H1 (cell line): ENCODE measurements around the gene INPP4B. TPM values are rescaled to one million over a fixed set of nuclear protein-coding genes. Genes with fewer than 3 reads are reported as not detected.

ENCODE experiments used
- CTCF ChIA-PET: fragments of 300-600 bp; sonication (Branson Sonifier 250); formaldehyde crosslinking; loops from one replicate; lab custom pipeline; 2021; ENCODE audit not compliant: partially characterized antibody; lab: Charles Lee
- POLR2A ChIA-PET: fragments of 300-600 bp; sonication (Branson Sonifier 250); formaldehyde crosslinking; loops from one replicate; lab custom pipeline; 2021; ENCODE audit warnings: inconsistent platforms; ENCODE audit not compliant: partially characterized antibody; lab: Charles Lee
- DNase-seq, 2 experiments: peaks; one replicate each; pipeline versions ENCODE4 v3.0.0 to v3.0.0-alpha.2; 2010 to 2022; ENCODE audit warnings: low spot score in 2 of 2, low read depth in 1 of 2, mixed read lengths in 1 of 2
- FAIRE-seq: peaks from 2 replicates; lab custom pipeline; 2011; peaks lifted over from hg19 to GRCh38; lab: Jason Lieb, UNC
- H2AFZ ChIP-seq: 2 replicates; pipeline ENCODE4 v1.8.1; 2012; ENCODE audit warnings: low read length, inconsistent platforms
- H2AK5ac ChIP-seq: 2 replicates; pipeline ENCODE4 v1.6.1; 2013; ENCODE audit warnings: low read depth, low read length
- H2BK120ac ChIP-seq: replicated peaks from 2 replicates; pipeline ENCODE3; 2013; ENCODE audit warnings: low read depth, low read length, inconsistent platforms
- H2BK12ac ChIP-seq: 2 replicates; pipeline ENCODE4 v1.6.1; 2013; ENCODE audit warnings: low read depth, low read length
- H2BK15ac ChIP-seq: 2 replicates; pipeline ENCODE4 v1.6.1; 2013; ENCODE audit warnings: low read length
- H2BK20ac ChIP-seq: 2 replicates; pipeline ENCODE4 v1.6.1; 2013; ENCODE audit warnings: low read length
- H2BK5ac ChIP-seq: 2 replicates; pipeline ENCODE4 v1.6.1; 2013; ENCODE audit warnings: low read depth, low read length
- H3K14ac ChIP-seq: 2 replicates; pipeline ENCODE4 v1.6.1; 2013; ENCODE audit warnings: inconsistent platforms; ENCODE audit not compliant: insufficient read length
- H3K18ac ChIP-seq: 2 replicates; pipeline ENCODE4 v1.6.1; 2013; ENCODE audit warnings: low read length; ENCODE audit errors: extremely low read depth
- H3K23ac ChIP-seq: 2 replicates; pipeline ENCODE4 v1.6.1; 2013; ENCODE audit warnings: inconsistent platforms; ENCODE audit not compliant: insufficient read length
- H3K23me2 ChIP-seq: 2 replicates; pipeline ENCODE4 v1.6.1; 2013; ENCODE audit warnings: low read depth, low read length
- H3K27ac ChIP-seq: 2 replicates; pipeline ENCODE4 v1.6.1; 2011; ENCODE audit warnings: low read depth, low read length, inconsistent platforms
- H3K27me3 ChIP-seq, 4 experiments: replicated peaks in 1 of 4; 1 replicate in 1 of 4; 2 replicates in 3 of 4; pipeline versions ENCODE4 v1.6.1 to v1.8.1; 2011 to 2013; ENCODE audit warnings: low read length in 3 of 4, mild to moderate bottlenecking in 3 of 4, inconsistent platforms in 2 of 4, mixed read lengths in 2 of 4, moderate library complexity in 1 of 4; ENCODE audit not compliant: control insufficient read depth in 3 of 4, insufficient read depth in 3 of 4; ENCODE audit errors: extremely low read depth in 1 of 4
- H3K36me3 ChIP-seq, 4 experiments: 2 replicates each; pipeline versions ENCODE4 v1.6.1 to v1.8.1; 2011 to 2013; ENCODE audit warnings: mild to moderate bottlenecking in 4 of 4, low read length in 3 of 4, moderate library complexity in 2 of 4, control low read depth in 1 of 4, inconsistent platforms in 1 of 4; ENCODE audit not compliant: insufficient read depth in 4 of 4, control insufficient read depth in 2 of 4
- H3K4ac ChIP-seq: replicated peaks from 2 replicates; pipeline ENCODE3; 2013; ENCODE audit warnings: low read length, low read depth, mixed read lengths, inconsistent platforms; ENCODE audit not compliant: insufficient read length
- H3K4me1 ChIP-seq, 4 experiments: replicated peaks in 1 of 4; 1 replicate in 1 of 4; 2 replicates in 3 of 4; pipeline versions ENCODE4 v1.6.1 to v1.8.1; 2011 to 2013; ENCODE audit warnings: low read length in 3 of 4, inconsistent platforms in 2 of 4, mixed read lengths in 1 of 4; ENCODE audit not compliant: insufficient read depth in 4 of 4, control insufficient read depth in 3 of 4
- H3K4me2 ChIP-seq, 2 experiments: 2 replicates each; pipeline versions ENCODE4 v1.6.1 to v1.8.1; 2011 to 2013; ENCODE audit warnings: low read depth in 2 of 2, low read length in 2 of 2, control low read depth in 1 of 2, inconsistent platforms in 1 of 2, mild to moderate bottlenecking in 1 of 2; ENCODE audit not compliant: insufficient read depth in 1 of 2
- H3K4me3 ChIP-seq, 4 experiments: fragments of 200-600, 300-600 bp in 1 of 4; sonication (generic), shearing (Covaris generic), sonication (Bioruptor Twin) in 1 of 4; 2 replicates each; pipeline versions ENCODE4 v1.5.1 to v1.8.1; 2011 to 2016; ENCODE audit warnings: low read length in 4 of 4, low read depth in 3 of 4, control low read depth in 2 of 4, inconsistent platforms in 2 of 4, mild to moderate bottlenecking in 2 of 4, mixed read lengths in 1 of 4, moderate library complexity in 1 of 4; ENCODE audit not compliant: insufficient read depth in 2 of 4; ENCODE audit errors: extremely low read depth in 1 of 4
- H3K56ac ChIP-seq: replicated peaks from 2 replicates; pipeline ENCODE3; 2013; ENCODE audit warnings: low read depth, mild to moderate bottlenecking, mixed read lengths, low read length, inconsistent platforms; ENCODE audit not compliant: insufficient read length
- H3K79me1 ChIP-seq: 2 replicates; pipeline ENCODE4 v1.6.1; 2013; ENCODE audit warnings: low read depth, low read length, control low read depth
- H3K79me2 ChIP-seq, 2 experiments: 2 replicates each; pipeline versions ENCODE4 v1.6.1 to v1.8.1; 2012 to 2013; ENCODE audit warnings: low read length in 2 of 2, mild to moderate bottlenecking in 2 of 2, inconsistent platforms in 1 of 2; ENCODE audit not compliant: insufficient read depth in 2 of 2, control insufficient read depth in 1 of 2
- H3K9ac ChIP-seq, 4 experiments: replicated peaks in 1 of 4; 1 replicate in 1 of 4; 2 replicates in 3 of 4; pipeline versions ENCODE4 v1.6.1 to v1.8.1; 2011 to 2013; ENCODE audit warnings: low read depth in 3 of 4, low read length in 3 of 4, control low read depth in 2 of 4, mild to moderate bottlenecking in 2 of 4, moderate library complexity in 2 of 4, inconsistent platforms in 1 of 4; ENCODE audit errors: extremely low read depth in 1 of 4
- H3K9me3 ChIP-seq, 2 experiments: 2 replicates each; pipeline versions ENCODE4 v1.6.1 to v1.8.1; 2012 to 2013; ENCODE audit warnings: mild to moderate bottlenecking in 2 of 2, moderate library complexity in 2 of 2, control low read depth in 1 of 2, inconsistent platforms in 1 of 2, low read depth in 1 of 2, low read length in 1 of 2, mixed read lengths in 1 of 2; ENCODE audit not compliant: insufficient read depth in 2 of 2
- H4K20me1 ChIP-seq, 2 experiments: replicated peaks in 1 of 2; 2 replicates each; pipeline versions ENCODE3 to v1.8.1; 2011 to 2013; ENCODE audit warnings: inconsistent platforms in 2 of 2, low read length in 2 of 2, mild to moderate bottlenecking in 1 of 2; ENCODE audit not compliant: insufficient read depth in 2 of 2, control insufficient read depth in 1 of 2
- H4K5ac ChIP-seq: 2 replicates; pipeline ENCODE4 v1.6.1; 2013; ENCODE audit warnings: low read length, low read depth, mixed read lengths, inconsistent platforms; ENCODE audit not compliant: insufficient read length
- H4K8ac ChIP-seq: 2 replicates; pipeline ENCODE4 v1.8.0; 2013; ENCODE audit warnings: mild to moderate bottlenecking, moderate library complexity, low read length, inconsistent platforms; ENCODE audit not compliant: insufficient read depth; ENCODE audit errors: extremely low read depth
- H4K91ac ChIP-seq: replicated peaks from 2 replicates; pipeline ENCODE3; 2013; ENCODE audit warnings: low read length, mixed read lengths, inconsistent platforms; ENCODE audit not compliant: insufficient read length
- GTF2F1 ChIP-seq: IDR thresholded peaks from 2 replicates; pipeline ENCODE4 v1.6.1; 2012; ENCODE audit warnings: low read depth, low read length, improper control_type of control experiment, borderline replicate concordance
- HDAC6 ChIP-seq: IDR thresholded peaks from one replicate; pipeline ENCODE4 v1.7.1; 2012; ENCODE audit warnings: low read depth, mild to moderate bottlenecking, inconsistent platforms, low read length, moderate library complexity
- JUND ChIP-seq: IDR thresholded peaks from 2 replicates; pipeline ENCODE4 v1.6.1; 2011; ENCODE audit warnings: mild to moderate bottlenecking, improper control_type of control experiment, low read length
- RAD21 ChIP-seq, 2 experiments: IDR thresholded peaks in 1 of 2; conservative IDR thresholded peaks in 1 of 2; 2 replicates each; pipeline ENCODE4 v1.6.1; 2011; ENCODE audit warnings: low read depth in 2 of 2, low read length in 2 of 2, improper control_type of control experiment in 1 of 2, inconsistent platforms in 1 of 2, mild to moderate bottlenecking in 1 of 2, moderate library complexity in 1 of 2
- RNF2 ChIP-seq: fragments of 200-900, 300-1000 bp; sonication (generic); IDR thresholded peaks from 2 replicates; pipeline ENCODE4 v1.7.1; 2016; ENCODE audit warnings: borderline replicate concordance, low read depth, mild to moderate bottlenecking, antibody characterized with exemption, low read length; ENCODE audit not compliant: poor library complexity, severe bottlenecking; ENCODE audit errors: missing control alignments
- SAP30 ChIP-seq: fragments of 300-600 bp; sonication (generic); IDR thresholded peaks from 2 replicates; pipeline ENCODE4 v1.7.1; 2012; ENCODE audit warnings: low read length, moderate library complexity, mild to moderate bottlenecking, inconsistent platforms; ENCODE audit not compliant: insufficient read depth, insufficient replicate concordance
- SIRT6 ChIP-seq: IDR thresholded peaks from one replicate; pipeline ENCODE4 v1.7.1; 2012; ENCODE audit warnings: low read length, inconsistent platforms
- SIX5 ChIP-seq: IDR thresholded peaks from 2 replicates; pipeline ENCODE4 v1.6.1; 2011; ENCODE audit warnings: mild to moderate bottlenecking, low read depth, low read length
- SP2 ChIP-seq: IDR thresholded peaks from 2 replicates; pipeline ENCODE4 v1.6.1; 2012; ENCODE audit warnings: mild to moderate bottlenecking, low read length, inconsistent platforms
- polyA plus RNA-seq, 7 experiments: library from polyadenylated mRNA; depleted of rRNA in 3 of 7; stranded (reverse) in 5 of 7; unstranded in 2 of 7; fragments of >200 nt in 5 of 7; fragments of 200-250 nt in 2 of 7; gene quantifications; 1 replicate in 5 of 7; 2 replicates in 1 of 7; 4 replicates in 1 of 7; pipeline versions ENCODE4 v1.2.1 to v1.2.3, GENCODE V29; 2011 to 2013; ENCODE audit warnings: missing spikeins in 2 of 7, mixed read lengths in 2 of 7
- total RNA-seq: library from RNA; stranded (reverse); fragmentation: NEBNext Ultra II Directional; extraction: Animal tissue kit (Norgen Biotek cat#: 25700); gene quantifications from 2 replicates; pipeline ENCODE4 v1.2.1, GENCODE V29; 2021

Gene INPP4B
- total and polyA plus RNA-seq, 2 of the 8 experiments (the other 6 are each of a cell fraction or from before 2014, with no cell fraction given): 0.11 to 0.54 TPM

DNA sequence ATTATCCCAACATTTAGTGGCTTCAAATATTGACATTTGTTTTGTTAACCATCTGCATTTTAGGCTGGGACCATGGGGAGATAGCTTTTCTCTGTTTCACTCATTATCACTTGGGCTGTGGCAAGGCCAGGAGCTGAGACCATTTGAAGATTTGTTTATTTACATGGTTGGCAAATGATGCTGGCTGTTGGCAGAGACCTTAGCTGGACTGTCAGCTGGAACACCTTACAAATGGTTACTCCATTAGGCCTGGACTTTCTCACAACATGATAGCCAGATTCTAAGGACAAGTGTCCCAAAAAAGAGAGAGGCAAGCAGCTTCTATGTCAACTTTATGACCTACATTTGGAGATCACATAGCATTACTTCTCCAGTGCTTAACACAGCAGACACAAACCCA lies 130.4 kb downstream of the INPP4B start:
- ChIA-PET CTCF (interaction anchor here (0.9 to 1.8 kb wide), 7 partner anchors 9 to 455 kb away, joined by 3 to 5 read pairs (median 4); no protein-coding TSS in a partner anchor), POLR2A (no interaction called here)
- no peak overlapping the region for H2BK15ac ChIP-seq
- H3K56ac ChIP-seq: no peak overlapping the region
- H3K27ac ChIP-seq: no peak overlapping the region
- H2BK20ac ChIP-seq: no peak overlapping the region
- H4K8ac ChIP-seq: no peak overlapping the region
- H3K23ac ChIP-seq: no peak overlapping the region
- H3K9ac ChIP-seq: no peak overlapping the region
- H4K5ac ChIP-seq: no peak overlapping the region
- H3K14ac ChIP-seq: no peak overlapping the region
- H2BK12ac ChIP-seq: no peak overlapping the region
- H4K91ac ChIP-seq: no peak overlapping the region
- no peaks in the 10 kb centered on the region for H3K23me2 ChIP-seq
- H2BK5ac ChIP-seq: no peak overlapping the region
- no peak overlapping the region for H2AK5ac ChIP-seq
- H2BK120ac ChIP-seq: no peak overlapping the region
- H3K9me3 ChIP-seq: no peaks in the 10 kb centered on the region
- H2AFZ ChIP-seq: no peak overlapping the region
- H3K18ac ChIP-seq: no peak overlapping the region
- no peak overlapping the region for H3K4me2 ChIP-seq
- no peaks in the 10 kb centered on the region for H3K36me3 ChIP-seq
- H3K4ac ChIP-seq: no peak overlapping the region
- H3K79me1 ChIP-seq: no peaks in the 10 kb centered on the region
- no peak for FAIRE-seq
- H3K79me2 ChIP-seq: no peaks in the 10 kb centered on the region
- no peak overlapping the region for H3K4me3 ChIP-seq
- DNase-seq: no peak
- H3K4me1 ChIP-seq: no peaks in the 10 kb centered on the region
- peaks cover 43 to 59% (median 49%) of the 10 kb centered on the region in 4 experiments for H3K27me3 ChIP-seq
- no peaks in the 10 kb centered on the region for H4K20me1 ChIP-seq
- TF ChIP-seq SIX5 (no peak), RAD21 (IDR thresholded peaks at IDR 0.05 in 1 of 2, conservative IDR thresholded peaks at IDR 0.05 in 1 of 2; ENCODE audit: low read depth in 2 of 2, low read length in 2 of 2) (no peak), RNF2 (no peak), SAP30 (no peak), HDAC6 (no peak), JUND (no peak), GTF2F1 (no peak), SP2 (no peak), SIRT6 (no peak)
